SU-DHL-6 (cell line): ENCODE data around the gene SRBD1.
"Not testable (repeated sequence)": the region's sequence is repeated elsewhere in the genome, so short reads cannot be mapped to it uniquely, and the experiment has no call there.

ENCODE experiments used
- H2AFZ ChIP-seq: fragments of 200-600 bp; sonication (generic); 2 replicates; pipeline ENCODE4 v1.6.1; 2014; ENCODE audit warnings: low read depth, mild to moderate bottlenecking, moderate library complexity, mixed read lengths, antibody characterized with exemption, low read length; ENCODE audit not compliant: severe bottlenecking
- H3F3A ChIP-seq: fragments of 200-600 bp; shearing (Covaris generic); 2 replicates; pipeline ENCODE4 v1.6.0; 2016; ENCODE audit warnings: antibody characterized with exemption, mild to moderate bottlenecking; ENCODE audit not compliant: insufficient read depth
- H3K27ac ChIP-seq: fragments of 200-600 bp; sonication (generic); 2 replicates; pipeline ENCODE4 v1.5.1; 2016; ENCODE audit warnings: low read depth, mild to moderate bottlenecking, low read length, moderate library complexity, mixed read lengths
- H3K27me3 ChIP-seq: fragments of 200-600 bp; sonication (generic), shearing (Covaris generic); 2 replicates; pipeline ENCODE4 v1.6.0; 2014; ENCODE audit warnings: mild to moderate bottlenecking, low read length
- H3K36me3 ChIP-seq: fragments of 200-600 bp; sonication (generic); 2 replicates; pipeline ENCODE4 v1.6.1; 2014; ENCODE audit warnings: mild to moderate bottlenecking, low read length, mixed read lengths
- H3K4me2 ChIP-seq: fragments of 300-600, 200-600 bp; shearing (Covaris generic), sonication (generic); 2 replicates; pipeline ENCODE4 v1.6.0; 2014; ENCODE audit warnings: low read length, low read depth, mild to moderate bottlenecking; ENCODE audit not compliant: poor library complexity, severe bottlenecking
- H3K4me3 ChIP-seq: fragments of 200-600 bp; sonication (generic); 2 replicates; pipeline ENCODE4 v1.5.1; 2014; ENCODE audit warnings: antibody characterized with exemption, low read length, mild to moderate bottlenecking, mixed read lengths; ENCODE audit not compliant: insufficient read depth, poor library complexity, severe bottlenecking
- H3K79me2 ChIP-seq: fragments of 200-600 bp; sonication (generic); 2 replicates; pipeline ENCODE4 v1.6.1; 2014; ENCODE audit warnings: mild to moderate bottlenecking, low read length, moderate library complexity; ENCODE audit not compliant: insufficient read depth
- H3K9ac ChIP-seq: fragments of 200-600 bp; sonication (generic); 2 replicates; pipeline ENCODE4 v1.7.0; 2014; ENCODE audit warnings: mild to moderate bottlenecking, low read length
- H3K9me2 ChIP-seq: fragments of 200-600 bp; sonication (generic); replicated peaks from 2 replicates; pipeline ENCODE4 v1.6.1; 2014; ENCODE audit warnings: low read length; ENCODE audit not compliant: insufficient read depth
- H3K9me3 ChIP-seq: fragments of 200-600 bp; sonication (generic); 2 replicates; pipeline ENCODE4 v1.6.1; 2014; ENCODE audit warnings: low read length, mixed read lengths; ENCODE audit not compliant: insufficient read depth
- H4K20me1 ChIP-seq: fragments of 200-600 bp; sonication (generic); 2 replicates; pipeline ENCODE4 v1.6.1; 2014; ENCODE audit warnings: low read depth, mild to moderate bottlenecking, antibody characterized with exemption, low read length, moderate library complexity, mixed read lengths
- CTCF ChIP-seq: fragments of 200-600 bp; sonication (generic); IDR thresholded peaks from one replicate; pipeline ENCODE4 v1.5.1; 2017; ENCODE audit warnings: antibody characterized with exemption, mild to moderate bottlenecking, low read length, moderate library complexity; ENCODE audit not compliant: insufficient read depth, poor library complexity, severe bottlenecking
- EZH2phosphoT487 ChIP-seq: fragments of 200-600 bp; sonication (generic), shearing (Covaris generic); conservative IDR thresholded peaks from 2 replicates; pipeline ENCODE4 v1.6.1; 2018; ENCODE audit warnings: mild to moderate bottlenecking, antibody characterized with exemption, low read length, moderate library complexity, mixed read lengths

Gene SRBD1

GRCh38 chr2:45435316-45435715 is 175.8 kb downstream of the SRBD1 start:
- H3K36me3 ChIP-seq, result no peaks in the 10 kb centered on the region
- H3K4me2 ChIP-seq, result no peak overlapping the region
- no peaks in the 10 kb centered on the region for H4K20me1 ChIP-seq
- no peak overlapping the region for H3K9ac ChIP-seq
- no peaks in the 10 kb centered on the region for H3K9me3 ChIP-seq
- H3K9me2 ChIP-seq, result no peaks in the 10 kb centered on the region
- no peak overlapping the region for H2AFZ ChIP-seq
- H3K27ac ChIP-seq, result no peak overlapping the region
- no peaks in the 10 kb centered on the region for H3F3A ChIP-seq
- no peaks in the 10 kb centered on the region for H3K27me3 ChIP-seq
- no peak overlapping the region for H3K4me3 ChIP-seq
- TF ChIP-seq EZH2phosphoT487 (no peak), CTCF (no peak)
- H3K79me2 ChIP-seq, result no peaks in the 10 kb centered on the region

GRCh38 chr2:45433363-45433762 is 177.7 kb downstream of the SRBD1 start:
- Histone ChIP-seq H3K9me2 (no peaks in the 10 kb centered on the region), H3K27me3 (no peaks in the 10 kb centered on the region), H2AFZ (no peak overlapping the region), H3K27ac (no peak overlapping the region), H3K4me3 (no peak overlapping the region), H3F3A (no peaks in the 10 kb centered on the region), H3K9ac (no peak overlapping the region), H3K36me3 (no peaks in the 10 kb centered on the region), H4K20me1 (no peaks in the 10 kb centered on the region), H3K9me3 (no peaks in the 10 kb centered on the region), H3K79me2 (no peaks in the 10 kb centered on the region), H3K4me2 (no peak overlapping the region)
- TF ChIP-seq EZH2phosphoT487 (no peak), CTCF (no peak)

DNA sequence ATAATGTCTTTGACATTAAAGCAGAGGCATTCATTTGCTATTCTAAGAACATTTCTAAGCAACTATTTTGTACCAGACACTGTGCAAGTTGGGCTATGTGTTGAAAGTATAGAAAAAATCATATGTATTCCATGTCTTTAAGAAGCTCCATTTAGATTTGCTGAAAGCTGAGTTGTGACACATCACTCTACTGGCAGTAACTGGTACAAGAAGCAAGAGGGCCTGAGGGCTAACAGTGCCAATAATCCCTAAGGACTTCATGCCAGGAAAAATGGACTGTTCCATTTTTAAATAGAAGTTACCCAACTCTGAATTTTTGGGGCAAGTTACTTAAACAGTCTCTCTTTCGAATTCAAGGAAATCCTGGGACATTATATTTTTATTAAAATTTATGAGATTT is 178.7 kb downstream of the SRBD1 start:
- Histone ChIP-seq H3K36me3 (no peaks in the 10 kb centered on the region), H3K79me2 (no peaks in the 10 kb centered on the region), H3K9me3 (no peaks in the 10 kb centered on the region), H3F3A (no peaks in the 10 kb centered on the region), H3K27me3 (no peaks in the 10 kb centered on the region), H3K9ac (no peak overlapping the region), H3K27ac (no peak overlapping the region), H3K9me2 (no peaks in the 10 kb centered on the region), H4K20me1 (no peaks in the 10 kb centered on the region), H3K4me3 (no peak overlapping the region), H2AFZ (no peak overlapping the region), H3K4me2 (no peak overlapping the region)
- TF ChIP-seq CTCF, result no peak
- TF ChIP-seq EZH2phosphoT487, result no peak

DNA sequence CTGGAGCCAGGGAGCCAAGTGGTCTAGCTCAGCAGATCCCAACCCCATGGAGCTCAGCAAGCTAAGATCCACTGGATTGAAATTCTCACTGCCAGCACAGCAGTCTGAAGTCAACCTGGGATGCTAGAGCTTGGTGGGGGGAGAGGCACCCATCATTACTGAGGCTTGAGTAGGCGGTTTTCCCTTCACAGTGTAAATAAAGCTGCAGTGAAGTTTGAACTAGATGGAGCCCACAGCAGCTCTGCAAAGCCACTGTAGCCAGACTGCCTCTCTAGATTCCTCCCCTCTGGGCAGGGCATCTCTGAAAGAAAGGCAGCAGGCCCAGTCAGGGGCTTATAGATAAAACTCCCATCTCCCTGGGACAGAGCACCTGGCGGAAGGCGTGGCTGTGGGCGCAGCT is 185.0 kb downstream of the SRBD1 start:
- not testable (repeated sequence) for H3F3A ChIP-seq, H3K4me3 ChIP-seq, H3K9me2 ChIP-seq, H3K27ac ChIP-seq, H3K9ac ChIP-seq, H4K20me1 ChIP-seq, H3K27me3 ChIP-seq, H3K9me3 ChIP-seq, H3K36me3 ChIP-seq, H3K4me2 ChIP-seq, H3K79me2 ChIP-seq, H2AFZ ChIP-seq
